Right atrium auricular region (tissue), 2 donors: ENCODE results near the gene WBP1L. TPM values are rescaled to one million over a fixed set of nuclear protein-coding genes. Genes with fewer than 3 reads are reported as not detected.
A peak's percentile ranks its signal among the peaks of the same experiment; 100 is the strongest.
"Not testable (repeated sequence)": the region's sequence is repeated elsewhere in the genome, so short reads cannot be mapped to it uniquely, and the experiment has no call there.

ENCODE experiments used
- DNase-seq: peaks from one replicate; pipeline ENCODE4 v3.0.0-alpha.2; 2019; ENCODE audit warnings: low spot score
- H3K27ac ChIP-seq, 2 donors: fragments of 200-600 bp; sonication (generic); 1 replicate in 1 of 2; 2 replicates in 1 of 2; pipeline ENCODE4 v1.5.1; 2016 to 2019
- H3K27me3 ChIP-seq, 2 donors: fragments of 200-600 bp; sonication (generic); one replicate each; pipeline versions ENCODE4 v1.5.1 to v1.6.0; 2017 to 2019
- H3K36me3 ChIP-seq: fragments of 200-600 bp; sonication (generic); one replicate; pipeline ENCODE4 v1.5.1; 2016
- H3K4me1 ChIP-seq, 2 donors: fragments of 200-600 bp; sonication (generic); one replicate each; pipeline versions ENCODE4 v1.5.1 to v1.6.0; 2017 to 2019
- H3K4me3 ChIP-seq, 2 donors: fragments of 200-600 bp; sonication (generic); 1 replicate in 1 of 2; 2 replicates in 1 of 2; pipeline ENCODE4 v1.5.1; 2017 to 2019; ENCODE audit warnings: mild to moderate bottlenecking in 1 of 2, moderate library complexity in 1 of 2
- H3K9me3 ChIP-seq, 2 donors: fragments of 200-600 bp; sonication (generic); one replicate each; pipeline ENCODE4 v1.5.1; 2019
- CTCF ChIP-seq, 2 donors: fragments of 200-600 bp; sonication (generic); IDR thresholded peaks; one replicate each; pipeline ENCODE4 v1.5.1; 2019; ENCODE audit warnings: antibody characterized with exemption in 2 of 2
- total RNA-seq, 2 donors: library from RNA; depleted of rRNA; stranded (reverse); fragments of >200 nt; gene quantifications; one replicate each; pipeline ENCODE4 v1.1.0, GENCODE V29; 2016

The WBP1L gene
- total RNA-seq, 2 donors from 2014 or later, result 46.1 to 94.4 TPM

GRCh38 chr10:102713539-102713813, 30.3 kb upstream of the WBP1L start:
- H3K9me3 ChIP-seq, result no peaks in the 10 kb centered on the region
- H3K27me3 ChIP-seq, result no peaks in the 10 kb centered on the region
- no peak for TF ChIP-seq CTCF (IDR thresholded peaks at IDR 0.05)
- H3K4me1 ChIP-seq, result peaks cover 0 to 36% of the 10 kb centered on the region in 2 donors
- H3K27ac ChIP-seq, result peak overlapping the region; percentile 85 to 88
- no peak for DNase-seq
- peak overlapping the region; percentile 79 to 83 for H3K4me3 ChIP-seq
- H3K36me3 ChIP-seq, result no peaks in the 10 kb centered on the region

GRCh38 chr10:102713814-102714620, 29.7 kb upstream of the WBP1L start, which contains the start of gene ARL3:
Gene ARL3 (minus strand): TSS chr10:102714397. CDS start chr10:102714275, 122 bp downstream.
- peak within 1 kb of the TSS; percentile 79 to 83 for H3K4me3 ChIP-seq
- peak within 1 kb of the TSS; percentile 85 to 88 for H3K27ac ChIP-seq
- DNase-seq, result peak; percentile 97
- H3K27me3 ChIP-seq, result no peaks in the 10 kb centered on the region
- H3K36me3 ChIP-seq, result no peaks in the 10 kb centered on the region
- TF ChIP-seq CTCF (IDR thresholded peaks at IDR 0.05), result peak in 1 of 2 donors; percentile 52
- H3K4me1 ChIP-seq, result peaks cover 0 to 38% of the 10 kb centered on the region in 2 donors
- no peaks in the 10 kb centered on the region for H3K9me3 ChIP-seq

GRCh38 chr10:102714621-102715455, 28.9 kb upstream of the WBP1L start, which contains the start of gene SFXN2:
Gene SFXN2 (plus strand): TSS chr10:102714636. CDS start chr10:102726637, 12,001 bp downstream.
- no peak for TF ChIP-seq CTCF (IDR thresholded peaks at IDR 0.05)
- peaks cover 0 to 38% of the 10 kb centered on the region in 2 donors for H3K4me1 ChIP-seq
- H3K27ac ChIP-seq, result peak within 1 kb of the TSS; percentile 85 to 88
- H3K4me3 ChIP-seq, result peak within 1 kb of the TSS; percentile 79 to 83
- no peaks in the 10 kb centered on the region for H3K27me3 ChIP-seq
- no peaks in the 10 kb centered on the region for H3K9me3 ChIP-seq
- peak; percentile 53 for DNase-seq
- no peaks in the 10 kb centered on the region for H3K36me3 ChIP-seq

GRCh38 chr10:102715880-102716279, 27.9 kb upstream of the WBP1L start:
- H3K27me3 ChIP-seq, result no peaks in the 10 kb centered on the region
- H3K36me3 ChIP-seq, result no peaks in the 10 kb centered on the region
- no peak overlapping the region for H3K27ac ChIP-seq
- H3K4me3 ChIP-seq, result no peak overlapping the region
- DNase-seq, result peak; percentile 2
- H3K9me3 ChIP-seq, result no peaks in the 10 kb centered on the region
- peaks cover 0 to 29% of the 10 kb centered on the region in 2 donors for H3K4me1 ChIP-seq
- TF ChIP-seq CTCF (IDR thresholded peaks at IDR 0.05), result no peak

GRCh38 chr10:102716900-102717565, 26.7 kb upstream of the WBP1L start:
- H3K27ac ChIP-seq, result not testable (repeated sequence)

More at GRCh38 chr10:102716900-102717565, 26.7 kb upstream of the WBP1L start:
- H3K36me3 ChIP-seq, DNase-seq, H3K4me3 ChIP-seq, H3K9me3 ChIP-seq, H3K27me3 ChIP-seq: not testable (repeated sequence)
- peaks cover 0 to 29% of the 10 kb centered on the region in 2 donors for H3K4me1 ChIP-seq
